Stomach smooth muscle (tissue), 2 donors: Measurements from ENCODE around the gene DNPEP.

Experiments
- H3K27ac ChIP-seq: one replicate; pipeline ENCODE4 v1.7.0; 2013; ENCODE audit warnings: mild to moderate bottlenecking, low read length, inconsistent platforms
- H3K27me3 ChIP-seq, 2 donors: one replicate each; pipeline ENCODE4 v1.7.0; 2013; ENCODE audit warnings: low read length in 2 of 2; ENCODE audit not compliant: insufficient read depth in 2 of 2, control insufficient read depth in 1 of 2
- H3K36me3 ChIP-seq, 2 donors: one replicate each; pipeline ENCODE4 v1.7.0; 2013; ENCODE audit warnings: low read length in 2 of 2; ENCODE audit not compliant: control insufficient read depth in 2 of 2, insufficient read depth in 2 of 2
- H3K4me1 ChIP-seq: one replicate; pipeline ENCODE4 v1.7.0; 2013; ENCODE audit warnings: low read length; ENCODE audit not compliant: control insufficient read depth, insufficient read depth
- H3K4me3 ChIP-seq, 2 donors: one replicate each; pipeline ENCODE4 v1.7.0; 2013; ENCODE audit warnings: low read length in 2 of 2
- H3K9ac ChIP-seq, 2 donors: one replicate each; pipeline ENCODE4 v1.7.0; 2013; ENCODE audit warnings: low read length in 2 of 2, mild to moderate bottlenecking in 1 of 2
- H3K9me3 ChIP-seq, 2 donors: one replicate each; pipeline ENCODE4 v1.7.0; 2013; ENCODE audit warnings: low read length in 2 of 2; ENCODE audit not compliant: control insufficient read depth in 2 of 2
- donor health status: healthy.
- donor health status: Pancreatic carcinoma.

DNPEP gene

DNA sequence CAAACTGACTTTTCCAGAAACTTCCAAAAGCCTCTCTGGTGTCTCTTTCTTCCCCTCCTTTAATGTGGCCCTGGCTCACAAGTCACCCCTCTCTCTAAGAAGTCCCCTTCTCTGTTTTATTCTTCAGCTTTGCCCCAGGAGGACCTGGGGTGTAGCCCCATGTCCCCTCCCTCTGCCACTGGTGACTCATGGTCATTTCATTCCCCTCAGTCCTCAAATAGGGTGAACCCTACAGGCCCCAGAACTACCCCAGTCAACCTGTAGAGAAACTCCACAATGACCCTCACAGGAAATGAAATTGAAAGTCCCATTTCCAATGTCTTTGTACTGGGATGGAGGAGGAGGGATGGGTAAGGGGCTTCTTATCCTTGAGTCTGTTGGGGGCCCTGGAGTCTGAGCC, 40.8 kb upstream of the DNPEP start:
- Histone ChIP-seq H3K27ac (peak overlapping the region; percentile 98), H3K4me1 (peaks cover 39% of the 10 kb centered on the region), H3K4me3 (no peak overlapping the region), H3K36me3 (peaks cover 24 to 28% of the 10 kb centered on the region in 2 donors), H3K9ac (no peak overlapping the region), H3K9me3 (no peaks in the 10 kb centered on the region), H3K27me3 (no peaks in the 10 kb centered on the region)

DNA sequence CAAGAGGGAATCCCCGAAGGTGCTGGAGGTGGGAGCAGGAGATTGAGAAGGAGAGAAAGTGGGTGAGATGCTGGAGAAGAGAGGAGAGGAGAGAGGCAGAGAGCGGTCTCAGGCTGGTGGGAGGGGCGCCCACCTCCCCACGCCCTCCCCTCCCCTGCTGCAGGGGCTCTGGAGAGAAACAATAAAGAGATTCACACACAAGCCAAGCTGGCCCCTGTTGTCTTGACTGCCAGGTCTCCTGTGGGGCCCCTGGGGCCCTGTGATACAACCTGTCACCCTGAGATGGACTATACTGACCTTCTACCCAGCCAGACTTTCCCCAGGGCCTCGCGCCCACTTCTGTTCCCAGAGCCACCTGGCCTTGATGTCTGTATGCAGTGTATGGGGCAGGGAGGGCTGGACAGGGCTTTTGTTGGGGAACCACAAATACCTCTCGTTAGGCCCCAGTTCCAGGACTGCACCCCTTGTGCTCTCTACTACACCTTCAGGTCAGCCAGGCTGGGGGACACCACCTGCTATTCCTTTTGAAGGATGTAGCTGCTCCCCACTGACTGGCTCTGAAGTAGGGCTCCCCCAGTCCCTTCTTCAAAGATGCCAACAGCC, 38.9 kb upstream of the DNPEP start:
- Histone ChIP-seq H3K4me1 (peaks cover 38% of the 10 kb centered on the region), H3K4me3 (no peak overlapping the region), H3K9me3 (no peaks in the 10 kb centered on the region), H3K36me3 (peaks cover 35 to 40% of the 10 kb centered on the region in 2 donors), H3K27me3 (no peaks in the 10 kb centered on the region), H3K9ac (no peak overlapping the region), H3K27ac (peak overlapping the region; percentile 98)

DNA sequence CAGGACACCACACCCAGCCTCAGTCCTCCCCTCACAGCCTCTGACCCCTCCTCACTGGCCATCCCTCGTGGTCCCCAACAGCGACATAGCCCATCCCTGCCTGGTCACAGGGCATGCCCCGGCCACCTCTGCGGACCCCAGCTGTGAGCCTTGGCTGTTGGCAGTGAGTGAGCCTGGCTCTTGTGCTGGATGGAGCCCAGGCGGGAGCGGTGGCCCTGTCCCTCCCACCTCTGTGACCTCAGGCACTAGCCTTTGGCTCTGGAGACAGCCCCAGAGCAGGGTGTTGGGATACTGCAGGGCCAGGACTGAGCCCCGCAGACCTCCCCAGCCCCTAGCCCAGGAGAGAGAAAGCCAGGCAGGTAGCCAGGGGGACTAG, 38.3 kb upstream of the DNPEP start:
- H3K9me3 ChIP-seq: no peaks in the 10 kb centered on the region
- peaks cover 35% of the 10 kb centered on the region for H3K4me1 ChIP-seq
- H3K9ac ChIP-seq: peak overlapping the region in 1 of 2 donors; percentile 47
- no peaks in the 10 kb centered on the region for H3K27me3 ChIP-seq
- H3K27ac ChIP-seq: peak overlapping the region; percentile 98
- H3K36me3 ChIP-seq: peaks cover 39 to 43% of the 10 kb centered on the region in 2 donors
- H3K4me3 ChIP-seq: no peak overlapping the region

DNA sequence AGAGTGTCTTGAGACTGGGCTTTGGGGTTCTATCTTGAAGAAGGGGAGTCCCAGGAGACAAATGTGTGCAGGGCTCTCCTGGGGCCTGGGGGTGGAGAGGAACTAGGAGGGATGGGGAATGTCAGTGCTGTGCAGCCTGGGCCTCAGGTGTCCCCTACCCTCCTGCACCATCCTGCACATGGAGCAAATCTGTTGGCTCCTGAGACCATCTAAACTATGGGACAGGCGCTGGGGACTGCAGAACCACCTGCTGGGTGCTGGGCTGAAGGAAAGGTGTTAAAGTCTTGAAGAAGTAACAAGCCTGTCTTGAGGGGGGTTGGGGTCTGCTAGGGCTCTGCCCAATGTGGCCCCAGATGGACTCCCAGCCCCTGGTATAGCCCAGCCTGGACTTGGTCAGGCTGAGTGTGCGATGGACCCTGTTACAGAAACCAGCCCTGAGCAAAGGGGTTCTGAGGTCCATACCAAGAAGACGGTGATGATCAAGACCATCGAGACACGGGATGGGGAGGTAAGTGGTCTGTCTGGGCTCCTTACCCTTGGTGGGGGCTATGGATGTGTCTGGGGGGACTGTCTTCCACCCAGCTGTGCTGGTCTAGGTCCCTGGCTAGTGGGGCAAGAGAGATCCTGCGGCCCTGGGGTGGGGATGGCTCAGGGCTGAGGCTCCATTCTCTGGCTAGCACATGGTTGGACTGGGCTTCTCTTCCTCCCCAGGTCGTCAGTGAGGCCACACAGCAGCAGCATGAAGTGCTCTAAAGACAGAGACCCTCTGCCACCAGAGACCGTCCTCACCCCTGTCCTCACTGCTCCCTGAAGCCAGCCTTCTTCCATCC, 37.7 kb upstream of the DNPEP start:
- no peaks in the 10 kb centered on the region for H3K27me3 ChIP-seq
- peak overlapping the region; percentile 7 to 47 for H3K9ac ChIP-seq
- H3K4me1 ChIP-seq: peaks cover 33% of the 10 kb centered on the region
- H3K4me3 ChIP-seq: peak overlapping the region in 1 of 2 donors; percentile 95
- H3K9me3 ChIP-seq: no peaks in the 10 kb centered on the region
- peak overlapping the region; percentile 98 for H3K27ac ChIP-seq
- peaks cover 45 to 49% of the 10 kb centered on the region in 2 donors for H3K36me3 ChIP-seq

DNA sequence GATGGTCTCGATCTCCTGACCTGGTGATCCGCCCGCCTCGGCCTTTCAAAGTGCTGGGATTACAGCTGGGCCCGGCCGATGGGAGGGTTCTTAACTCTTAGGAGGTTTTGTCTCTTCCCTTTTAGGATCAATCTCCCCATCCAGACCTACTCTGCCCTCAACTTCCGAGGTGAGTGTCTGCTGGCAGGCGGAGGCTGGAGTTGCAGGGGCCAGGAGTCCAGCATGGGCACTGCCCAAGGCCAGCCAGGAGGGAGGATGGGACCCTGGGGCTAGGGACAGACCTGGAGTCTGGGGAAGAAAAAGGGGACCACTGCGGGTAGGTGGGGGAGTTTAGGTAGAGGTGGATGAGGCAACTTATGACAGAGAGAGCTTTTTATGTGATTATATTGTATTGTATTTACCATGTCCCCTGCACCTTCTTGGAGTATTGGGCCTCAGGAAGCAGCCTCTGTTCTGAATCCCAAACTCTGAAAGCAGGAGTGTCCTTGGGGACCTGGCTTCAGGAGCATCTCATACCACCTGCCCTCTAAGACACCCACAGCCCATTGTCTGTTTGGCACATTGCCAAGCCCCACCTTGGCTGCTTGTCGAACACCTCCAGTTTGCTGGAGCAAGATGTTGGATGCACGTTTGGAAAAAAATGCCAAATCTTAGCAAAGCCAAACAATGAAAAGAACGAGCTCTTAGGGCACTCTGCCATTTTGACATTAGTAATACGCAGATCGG, 36.1 kb upstream of the DNPEP start:
- H3K36me3 ChIP-seq: peaks cover 52 to 63% of the 10 kb centered on the region in 2 donors
- peak overlapping the region; percentile 80 to 82 for H3K9ac ChIP-seq
- H3K27ac ChIP-seq: peak overlapping the region; percentile 98
- peak overlapping the region; percentile 74 to 95 for H3K4me3 ChIP-seq
- H3K9me3 ChIP-seq: no peaks in the 10 kb centered on the region
- H3K4me1 ChIP-seq: peaks cover 27% of the 10 kb centered on the region
- H3K27me3 ChIP-seq: no peaks in the 10 kb centered on the region

DNA sequence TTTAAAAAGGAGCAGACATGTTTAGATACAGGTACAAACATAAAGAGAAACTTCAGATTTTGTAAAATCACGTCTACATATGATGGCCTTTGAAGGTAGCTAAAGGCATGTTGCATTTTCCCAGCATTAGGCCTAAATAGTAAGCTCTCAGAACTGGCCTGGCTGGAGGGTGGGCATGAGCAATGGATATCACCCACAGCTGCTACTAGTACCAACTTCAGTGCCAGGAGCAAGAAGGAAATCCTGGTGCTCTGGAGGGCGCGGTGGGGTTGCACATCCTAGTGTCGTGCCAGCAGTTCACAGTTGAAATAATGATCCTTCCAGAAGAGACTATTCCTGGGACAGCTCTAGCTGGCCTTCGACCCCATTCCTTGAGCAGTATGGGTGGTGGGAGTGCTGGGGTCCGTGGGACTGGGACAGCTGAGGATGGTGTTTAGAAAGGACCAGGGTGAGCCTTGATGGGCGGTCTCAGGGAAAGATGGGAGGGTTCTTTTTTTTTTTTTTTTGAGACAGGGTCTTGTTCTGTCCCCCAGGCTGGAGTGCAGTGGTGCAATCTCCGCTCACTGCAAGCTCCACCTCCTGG, 35.3 kb upstream of the DNPEP start:
- Histone ChIP-seq H3K36me3 (peaks cover 52 to 63% of the 10 kb centered on the region in 2 donors), H3K9ac (peak overlapping the region; percentile 80 to 98), H3K4me1 (peaks cover 27% of the 10 kb centered on the region), H3K4me3 (peak overlapping the region; percentile 74 to 95), H3K27ac (peak overlapping the region; percentile 98), H3K27me3 (peaks cover 0 to 3% of the 10 kb centered on the region in 2 donors), H3K9me3 (no peaks in the 10 kb centered on the region)

DNA sequence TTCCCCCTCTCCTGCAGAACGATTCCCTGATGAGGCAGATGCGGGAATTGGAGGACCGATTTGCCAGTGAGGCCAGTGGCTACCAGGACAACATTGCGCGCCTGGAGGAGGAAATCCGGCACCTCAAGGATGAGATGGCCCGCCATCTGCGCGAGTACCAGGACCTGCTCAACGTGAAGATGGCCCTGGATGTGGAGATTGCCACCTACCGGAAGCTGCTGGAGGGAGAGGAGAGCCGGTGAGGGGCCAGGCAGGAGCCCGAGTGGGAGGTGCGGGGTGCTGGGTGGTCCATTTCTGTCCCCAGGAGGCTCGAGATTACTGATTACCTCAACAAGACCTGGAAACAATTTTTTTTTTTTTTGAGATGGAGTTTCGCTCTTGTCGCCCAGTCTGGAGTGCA, 33.6 kb upstream of the DNPEP start:
- H3K36me3 ChIP-seq: peaks cover 52 to 60% of the 10 kb centered on the region in 2 donors
- peaks cover 0 to 3% of the 10 kb centered on the region in 2 donors for H3K27me3 ChIP-seq
- peak overlapping the region; percentile 98 for H3K27ac ChIP-seq

DNA sequence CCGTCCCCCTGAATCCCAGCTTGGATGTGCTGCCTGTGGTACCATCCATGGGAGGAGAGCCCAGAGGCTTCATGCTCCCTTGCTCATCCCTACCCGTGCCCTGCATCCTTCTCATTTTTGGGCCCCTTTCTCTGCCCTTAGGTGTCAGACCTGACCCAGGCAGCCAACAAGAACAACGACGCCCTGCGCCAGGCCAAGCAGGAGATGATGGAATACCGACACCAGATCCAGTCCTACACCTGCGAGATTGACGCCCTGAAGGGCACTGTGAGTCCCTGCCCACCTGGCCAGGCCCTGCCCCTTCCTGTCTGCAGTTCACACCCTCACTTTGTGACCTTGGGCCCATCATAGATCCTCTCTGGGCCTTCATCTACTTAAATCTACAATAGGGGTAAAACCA, 33.0 kb upstream of the DNPEP start:
- Histone ChIP-seq H3K27me3 (peaks cover 0 to 3% of the 10 kb centered on the region in 2 donors), H3K36me3 (peaks cover 46 to 55% of the 10 kb centered on the region in 2 donors), H3K4me3 (peak overlapping the region; percentile 95 to 98), H3K4me1 (peaks cover 44% of the 10 kb centered on the region), H3K9me3 (no peaks in the 10 kb centered on the region), H3K27ac (peak overlapping the region; percentile 98), H3K9ac (peak overlapping the region; percentile 92 to 98)

More for the DNA sequence above, 33.6 kb upstream of the DNPEP start:
- Histone ChIP-seq H3K9ac (peak overlapping the region; percentile 92 to 98), H3K4me3 (peak overlapping the region; percentile 95 to 98), H3K9me3 (no peaks in the 10 kb centered on the region), H3K4me1 (peaks cover 44% of the 10 kb centered on the region)

DNA sequence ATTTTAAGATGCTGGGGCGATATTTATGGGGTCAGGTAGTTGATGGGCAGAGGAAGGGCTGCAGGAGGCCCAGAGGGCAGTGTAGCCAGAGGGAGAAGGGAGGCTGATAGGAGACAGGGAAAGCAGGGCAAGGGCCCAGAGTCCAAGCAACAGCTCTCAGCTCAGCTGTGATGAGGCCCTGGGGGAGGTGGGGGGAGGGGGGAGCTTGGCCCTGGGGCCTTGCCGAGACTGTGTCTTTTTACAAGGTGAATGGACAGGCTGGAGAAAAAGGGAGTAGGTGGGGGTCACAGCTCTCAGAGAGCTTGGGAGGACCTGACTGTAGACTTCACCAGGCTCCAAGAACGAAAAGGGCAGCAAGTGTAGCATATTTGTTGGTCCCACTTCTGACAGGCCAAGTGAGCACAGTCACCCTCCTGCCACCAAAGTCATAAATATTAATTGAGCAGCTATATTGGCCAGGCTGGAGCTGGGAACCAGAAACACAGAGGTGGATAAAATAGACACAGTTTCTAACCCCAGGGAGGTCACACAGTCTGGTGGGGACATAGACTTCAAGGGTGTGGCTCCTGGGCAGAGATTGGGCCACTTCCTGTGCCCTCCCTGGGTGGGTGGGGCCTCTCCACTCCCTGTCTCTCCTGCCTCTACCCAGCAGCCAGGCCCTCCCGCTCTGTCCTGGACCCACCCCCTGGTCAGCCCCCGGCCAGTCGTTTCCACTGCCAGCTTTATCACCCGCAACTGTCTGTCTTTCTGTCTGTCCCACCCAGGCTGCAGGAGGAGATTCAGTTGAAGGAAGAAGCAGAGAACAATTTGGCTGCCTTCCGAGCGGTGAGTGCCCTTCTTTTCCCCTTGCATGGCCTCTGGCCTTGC, 31.9 kb upstream of the DNPEP start:
- H3K27ac ChIP-seq: peak overlapping the region; percentile 98
- H3K9me3 ChIP-seq: no peaks in the 10 kb centered on the region
- peak overlapping the region; percentile 92 to 98 for H3K9ac ChIP-seq
- H3K4me3 ChIP-seq: peak overlapping the region; percentile 95 to 98
- peaks cover 43% of the 10 kb centered on the region for H3K4me1 ChIP-seq
- H3K36me3 ChIP-seq: peaks cover 39 to 45% of the 10 kb centered on the region in 2 donors
- peaks cover 0 to 3% of the 10 kb centered on the region in 2 donors for H3K27me3 ChIP-seq

DNA sequence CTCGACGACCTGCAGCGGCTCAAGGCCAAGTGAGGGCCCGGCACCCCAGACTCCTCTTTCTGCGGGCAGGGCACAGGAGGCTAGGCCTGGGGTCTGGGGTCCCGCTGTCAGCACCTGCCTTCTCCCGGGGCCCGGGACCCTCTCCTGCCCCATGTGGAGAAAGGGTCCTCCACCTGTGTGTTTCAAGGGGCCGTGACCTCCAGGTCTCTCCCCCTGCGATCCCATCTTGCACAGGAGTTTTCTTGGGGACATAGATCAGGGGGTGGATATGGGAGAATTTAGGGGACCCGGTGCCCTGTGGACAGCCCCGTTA, 31.3 kb upstream of the DNPEP start:
- Histone ChIP-seq H3K9me3 (no peaks in the 10 kb centered on the region), H3K27me3 (peaks cover 0 to 3% of the 10 kb centered on the region in 2 donors), H3K27ac (peak overlapping the region; percentile 98), H3K36me3 (peaks cover 33 to 39% of the 10 kb centered on the region in 2 donors), H3K9ac (peak overlapping the region; percentile 92 to 98), H3K4me1 (peaks cover 37% of the 10 kb centered on the region), H3K4me3 (peak overlapping the region; percentile 95 to 98)
